HG02623 (cell line): ENCODE results near the gene NMB.

ENCODE experiments used
- ATAC-seq: cut with Tn5 transposase; IDR thresholded peaks from one replicate; pipeline ENCODE4 v1.9.1; 2021; ENCODE audit warnings: moderate library complexity; ENCODE audit not compliant: unreplicated experiment

Gene NMB

GRCh38 chr15:84620626-84621025 is 37.4 kb downstream of the NMB start:
- ATAC-seq, result no peak

- ATAC-seq, result no peak
Measured at GRCh38 chr15:84616235-84616634, 41.8 kb downstream of the NMB start.

- ATAC-seq, result no peak
Measured at GRCh38 chr15:84611631-84612030, 46.4 kb downstream of the NMB start.

GRCh38 chr15:84609818-84610525 is 48.0 kb downstream of the NMB start:
- ATAC-seq, result no peak

- no peak for ATAC-seq
Measured at GRCh38 chr15:84608707-84609284, 49.2 kb downstream of the NMB start.

GRCh38 chr15:84606653-84607120 is 51.3 kb downstream of the NMB start:
- ATAC-seq, result no peak

DNA sequence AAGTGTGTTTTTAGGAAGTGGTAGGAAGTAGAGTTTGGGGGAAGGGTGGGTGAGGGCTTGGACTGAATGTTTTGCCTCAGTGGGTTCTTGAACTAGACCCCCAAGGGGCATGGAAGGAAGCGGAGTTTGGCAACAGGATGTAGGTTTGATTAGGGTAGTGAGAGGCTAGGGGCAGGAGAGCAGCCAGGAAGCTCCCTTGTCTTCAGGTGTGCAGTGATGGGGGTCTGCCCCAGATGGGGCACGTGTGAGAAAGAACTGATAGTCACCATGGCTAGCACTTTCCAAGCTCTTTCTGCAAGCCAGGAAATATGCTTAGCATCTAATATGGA is 52.5 kb downstream of the NMB start:
- no peak for ATAC-seq
